Activated T-helper 17 cell treated with anti-CD3 and anti-CD28 coated beads, Interleukin-2, amount 50 U/mL, for 72 hours (primary cell): ENCODE data around the gene TCOF1. TPM values are rescaled to one million over a fixed set of nuclear protein-coding genes. Genes with fewer than 3 reads are reported as not detected.
A peak's percentile ranks its signal among the peaks of the same experiment; 100 is the strongest.

Experiments used
- ATAC-seq: fragments of 150-1000 bp; cut with Tn5 transposase; replicated peaks from 2 replicates; pipeline ENCODE4 v1.10.0; 2021; ENCODE audit warnings: mild to moderate bottlenecking, moderate library complexity
- H3K27ac Mint-ChIP-seq: one replicate; pipeline ENCODE4 v1.8.0; 2022; ENCODE audit warnings: mixed read lengths
- H3K27me3 Mint-ChIP-seq: one replicate; pipeline ENCODE4 v1.8.0; 2022; ENCODE audit warnings: mixed read lengths
- H3K36me3 Mint-ChIP-seq: one replicate; pipeline ENCODE4 v1.8.0; 2022; ENCODE audit warnings: low read depth, mild to moderate bottlenecking, mixed read lengths
- H3K4me1 Mint-ChIP-seq: one replicate; pipeline ENCODE4 v1.8.0; 2022; ENCODE audit warnings: mixed read lengths
- H3K4me3 Mint-ChIP-seq: one replicate; pipeline ENCODE4 v1.8.0; 2022; ENCODE audit warnings: mild to moderate bottlenecking, mixed read lengths
- H3K9me3 Mint-ChIP-seq: one replicate; pipeline ENCODE4 v1.8.0; 2022; ENCODE audit warnings: mixed read lengths
- total RNA-seq, 2 donors: library from RNA; stranded (reverse); gene quantifications; one replicate each; pipeline ENCODE4 v1.2.3, GENCODE V29; 2022

The TCOF1 gene, protein sequence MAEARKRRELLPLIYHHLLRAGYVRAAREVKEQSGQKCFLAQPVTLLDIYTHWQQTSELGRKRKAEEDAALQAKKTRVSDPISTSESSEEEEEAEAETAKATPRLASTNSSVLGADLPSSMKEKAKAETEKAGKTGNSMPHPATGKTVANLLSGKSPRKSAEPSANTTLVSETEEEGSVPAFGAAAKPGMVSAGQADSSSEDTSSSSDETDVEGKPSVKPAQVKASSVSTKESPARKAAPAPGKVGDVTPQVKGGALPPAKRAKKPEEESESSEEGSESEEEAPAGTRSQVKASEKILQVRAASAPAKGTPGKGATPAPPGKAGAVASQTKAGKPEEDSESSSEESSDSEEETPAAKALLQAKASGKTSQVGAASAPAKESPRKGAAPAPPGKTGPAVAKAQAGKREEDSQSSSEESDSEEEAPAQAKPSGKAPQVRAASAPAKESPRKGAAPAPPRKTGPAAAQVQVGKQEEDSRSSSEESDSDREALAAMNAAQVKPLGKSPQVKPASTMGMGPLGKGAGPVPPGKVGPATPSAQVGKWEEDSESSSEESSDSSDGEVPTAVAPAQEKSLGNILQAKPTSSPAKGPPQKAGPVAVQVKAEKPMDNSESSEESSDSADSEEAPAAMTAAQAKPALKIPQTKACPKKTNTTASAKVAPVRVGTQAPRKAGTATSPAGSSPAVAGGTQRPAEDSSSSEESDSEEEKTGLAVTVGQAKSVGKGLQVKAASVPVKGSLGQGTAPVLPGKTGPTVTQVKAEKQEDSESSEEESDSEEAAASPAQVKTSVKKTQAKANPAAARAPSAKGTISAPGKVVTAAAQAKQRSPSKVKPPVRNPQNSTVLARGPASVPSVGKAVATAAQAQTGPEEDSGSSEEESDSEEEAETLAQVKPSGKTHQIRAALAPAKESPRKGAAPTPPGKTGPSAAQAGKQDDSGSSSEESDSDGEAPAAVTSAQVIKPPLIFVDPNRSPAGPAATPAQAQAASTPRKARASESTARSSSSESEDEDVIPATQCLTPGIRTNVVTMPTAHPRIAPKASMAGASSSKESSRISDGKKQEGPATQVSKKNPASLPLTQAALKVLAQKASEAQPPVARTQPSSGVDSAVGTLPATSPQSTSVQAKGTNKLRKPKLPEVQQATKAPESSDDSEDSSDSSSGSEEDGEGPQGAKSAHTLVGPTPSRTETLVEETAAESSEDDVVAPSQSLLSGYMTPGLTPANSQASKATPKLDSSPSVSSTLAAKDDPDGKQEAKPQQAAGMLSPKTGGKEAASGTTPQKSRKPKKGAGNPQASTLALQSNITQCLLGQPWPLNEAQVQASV (N-terminal part only)
- total RNA-seq, result 100 to 1,000 TPM in 1 of 2 donors, 10 to 100 TPM in 1; 55.3 to 117 TPM

DNA sequence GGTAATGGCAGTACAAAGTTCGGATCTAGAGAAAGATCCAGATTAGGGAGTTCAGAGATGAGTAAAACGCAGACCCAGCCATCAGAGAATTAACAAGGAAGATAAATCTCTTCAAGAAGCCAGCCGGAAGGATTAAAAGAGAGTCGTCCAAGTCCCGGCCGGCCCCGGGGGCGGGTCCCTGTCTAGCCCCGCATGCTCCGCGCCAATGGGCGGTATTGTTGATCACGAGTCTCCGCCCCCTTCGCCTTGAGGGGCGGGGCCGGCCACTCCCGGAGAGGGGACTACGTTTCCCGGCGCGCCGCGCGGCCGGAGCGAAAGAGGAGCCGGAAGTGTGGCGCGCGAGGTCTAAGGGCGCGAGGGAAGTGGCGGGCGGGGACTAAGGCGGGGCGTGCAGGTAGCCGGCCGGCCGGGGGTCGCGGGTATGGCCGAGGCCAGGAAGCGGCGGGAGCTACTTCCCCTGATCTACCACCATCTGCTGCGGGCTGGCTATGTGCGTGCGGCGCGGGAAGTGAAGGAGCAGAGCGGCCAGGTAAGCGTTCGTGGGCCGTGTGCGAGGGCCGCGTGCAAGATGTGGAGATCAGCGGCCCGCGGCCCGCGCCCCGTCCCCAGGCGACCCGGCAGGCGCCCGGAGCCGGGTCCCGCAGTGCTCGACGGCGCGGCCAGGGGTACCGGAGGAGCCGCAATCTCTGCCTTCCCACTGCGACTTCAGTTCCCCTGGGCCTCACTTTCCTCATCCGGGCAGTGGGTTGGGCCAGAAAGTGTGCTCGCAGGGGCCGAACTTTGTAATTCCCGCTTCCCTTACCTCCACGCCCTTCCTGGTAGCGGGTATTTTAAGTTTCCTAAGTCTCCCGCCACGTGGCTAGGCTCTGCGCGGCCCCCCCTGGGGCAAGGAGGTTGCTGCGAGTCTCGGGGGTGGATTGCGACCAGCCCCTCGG lies at the start of gene TCOF1:
Gene TCOF1, plus strand, starts transcription at position 372 of the 935 bp plus-strand sequence. Its CDS starts 50 bp downstream, at position 422.
- peaks cover 40% of the 10 kb centered on the region for H3K36me3 Mint-ChIP-seq

DNA sequence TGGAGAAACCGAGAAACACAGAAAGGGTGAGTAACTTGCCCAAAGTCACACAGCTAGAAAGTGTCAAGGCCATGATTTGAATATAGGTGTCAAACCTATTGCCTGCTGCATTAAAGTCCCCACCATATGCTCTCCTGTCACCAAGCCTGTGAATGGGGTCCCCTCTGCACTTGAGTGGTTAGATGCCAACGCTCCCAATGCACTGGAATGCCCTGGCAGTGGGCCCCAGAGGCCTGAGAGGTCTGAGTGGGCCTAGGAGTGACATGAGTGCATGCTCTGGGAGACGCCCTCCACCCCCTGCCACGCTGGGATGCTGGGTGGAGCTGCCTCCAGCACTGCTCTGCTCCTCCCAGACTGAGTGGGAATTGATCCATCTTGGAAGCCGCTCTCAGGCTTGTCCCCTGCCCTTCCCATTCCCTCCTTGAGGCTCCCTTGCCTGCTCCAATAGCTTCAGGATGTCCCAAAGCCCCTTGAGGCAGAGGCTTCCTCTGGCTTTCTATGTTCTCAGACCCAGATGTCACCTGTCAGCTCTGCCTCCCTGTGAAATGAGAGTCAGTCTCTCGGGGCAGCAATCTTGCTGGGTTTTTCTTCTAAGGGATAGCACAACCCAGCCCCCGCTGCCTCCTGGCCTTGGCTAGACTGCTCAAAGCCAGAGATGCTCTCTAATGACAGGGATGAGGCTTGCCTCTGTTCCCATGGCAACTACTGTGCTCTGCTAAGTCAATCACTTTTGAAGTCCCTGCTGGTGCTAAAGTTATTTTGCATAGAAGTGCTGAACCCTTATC lies 48.2 kb upstream of the TCOF1 start:
- Mint-ChIP-seq H3K4me3 (no peak overlapping the region), H3K9me3 (no peaks in the 10 kb centered on the region), H3K4me1 (no peaks in the 10 kb centered on the region), H3K27ac (no peak overlapping the region), H3K36me3 (no peaks in the 10 kb centered on the region), H3K27me3 (no peaks in the 10 kb centered on the region)
- ATAC-seq, result no peak

More for the DNA sequence above, at the start of gene TCOF1:
- Mint-ChIP-seq H3K4me3 (peak within 1 kb of the TSS; percentile 86), H3K27me3 (no peaks in the 10 kb centered on the region), H3K9me3 (no peaks in the 10 kb centered on the region), H3K4me1 (peaks cover 26% of the 10 kb centered on the region), H3K27ac (peak within 1 kb of the TSS; percentile 82)
- peak; percentile 99 for ATAC-seq

DNA sequence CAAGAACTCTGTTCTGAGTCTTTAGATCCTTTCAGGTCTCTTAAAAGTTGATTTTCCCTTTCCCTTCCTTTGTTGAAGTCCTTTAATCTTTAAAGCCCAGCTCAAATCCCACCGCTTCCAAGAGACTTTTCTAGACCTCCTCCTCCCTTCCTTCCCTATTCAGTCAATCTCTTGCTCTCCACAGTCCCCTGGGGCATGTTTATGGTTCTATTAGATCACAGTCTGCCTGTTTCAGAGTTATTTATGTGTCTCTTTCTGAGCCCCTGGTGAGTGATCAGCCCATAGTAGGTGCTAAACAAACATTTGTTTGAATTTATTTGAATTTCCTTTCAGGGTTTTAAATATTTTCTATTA lies 47.6 kb upstream of the TCOF1 start:
- H3K4me3 Mint-ChIP-seq, result no peak overlapping the region
- ATAC-seq, result no peak
- H3K27me3 Mint-ChIP-seq, result no peaks in the 10 kb centered on the region
- H3K9me3 Mint-ChIP-seq, result no peaks in the 10 kb centered on the region
- no peaks in the 10 kb centered on the region for H3K36me3 Mint-ChIP-seq
- no peak overlapping the region for H3K27ac Mint-ChIP-seq
- H3K4me1 Mint-ChIP-seq, result no peaks in the 10 kb centered on the region

DNA sequence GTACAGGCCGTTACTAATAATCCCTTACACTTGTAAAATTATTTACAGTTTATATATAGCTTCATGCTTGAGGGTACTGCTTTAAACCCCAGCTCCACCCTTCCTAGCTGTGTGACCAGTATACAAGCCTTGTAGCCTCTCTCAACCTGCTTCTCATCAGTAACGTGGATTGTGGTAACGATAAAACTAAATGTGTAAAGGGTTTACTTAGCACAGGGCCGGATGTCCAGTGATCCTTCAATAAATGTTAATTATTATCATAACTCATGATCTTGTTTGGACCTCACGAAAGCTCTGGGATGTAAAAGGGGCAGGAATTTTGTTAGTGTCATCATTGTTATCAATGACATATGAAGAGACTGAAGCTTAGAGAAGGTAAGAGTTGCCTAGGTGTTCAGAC lies 47.3 kb upstream of the TCOF1 start:
- H3K27ac Mint-ChIP-seq, result no peak overlapping the region
- no peak overlapping the region for H3K4me3 Mint-ChIP-seq
- no peaks in the 10 kb centered on the region for H3K4me1 Mint-ChIP-seq
- H3K9me3 Mint-ChIP-seq, result no peaks in the 10 kb centered on the region
- no peaks in the 10 kb centered on the region for H3K36me3 Mint-ChIP-seq
- ATAC-seq, result no peak
- no peaks in the 10 kb centered on the region for H3K27me3 Mint-ChIP-seq

DNA sequence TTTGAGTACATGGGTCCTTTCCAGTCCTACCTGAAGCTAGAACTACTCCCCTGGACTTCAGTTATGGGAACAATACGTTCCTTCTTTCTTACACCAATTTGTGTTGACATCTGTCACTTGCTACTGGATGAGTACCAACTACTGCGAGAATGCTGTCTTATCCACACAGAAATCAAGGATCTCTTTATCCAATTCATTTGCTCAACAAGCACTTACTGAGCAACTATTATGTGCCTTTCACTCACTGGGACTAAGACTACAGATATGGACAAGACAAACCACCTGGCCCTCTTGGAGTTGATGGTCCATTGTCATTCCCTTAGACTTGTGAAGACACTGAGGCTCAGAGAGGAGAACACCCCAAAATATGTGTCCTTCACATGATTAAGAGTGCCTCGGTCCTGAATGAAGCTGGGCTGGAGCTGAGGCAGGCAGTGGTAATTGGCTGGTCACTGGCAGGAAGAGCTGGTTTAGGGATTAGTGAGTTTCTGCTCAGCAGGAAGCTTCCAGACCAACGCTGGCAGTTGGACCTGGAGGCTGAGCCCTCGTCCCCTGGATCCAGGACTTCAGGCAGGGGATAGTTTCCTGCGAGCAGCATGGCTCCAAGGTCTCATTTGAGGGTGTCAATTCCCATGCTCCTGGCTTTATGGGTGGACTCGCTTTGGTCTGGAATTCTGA lies 46.3 kb upstream of the TCOF1 start:
- no peak overlapping the region for H3K4me3 Mint-ChIP-seq
- H3K36me3 Mint-ChIP-seq, result no peaks in the 10 kb centered on the region
- no peaks in the 10 kb centered on the region for H3K27me3 Mint-ChIP-seq
- no peak for ATAC-seq
- H3K9me3 Mint-ChIP-seq, result no peaks in the 10 kb centered on the region
- no peak overlapping the region for H3K27ac Mint-ChIP-seq
- no peaks in the 10 kb centered on the region for H3K4me1 Mint-ChIP-seq

DNA sequence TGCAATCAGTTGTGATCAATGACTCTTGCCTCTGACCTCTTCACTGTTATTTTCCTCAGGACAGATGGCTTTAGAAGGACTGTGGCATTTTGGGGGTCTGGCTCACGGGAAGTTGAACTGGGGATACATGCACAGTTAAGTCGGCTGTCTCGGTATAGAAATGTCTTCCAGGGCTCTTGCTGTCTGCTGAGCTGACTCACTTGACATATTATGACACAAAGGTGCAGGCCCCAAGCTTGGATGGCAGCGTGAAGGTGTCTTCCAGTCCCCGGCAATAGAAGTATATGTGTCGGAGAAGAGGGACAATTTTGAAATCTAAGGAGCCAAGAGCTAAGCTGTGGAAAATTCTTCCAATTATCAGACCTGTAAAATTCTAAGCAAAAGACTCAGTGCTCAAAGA lies 45.0 kb upstream of the TCOF1 start:
- Mint-ChIP-seq H3K27ac (no peak overlapping the region), H3K36me3 (no peaks in the 10 kb centered on the region), H3K4me3 (no peak overlapping the region), H3K4me1 (no peaks in the 10 kb centered on the region), H3K27me3 (no peaks in the 10 kb centered on the region), H3K9me3 (no peaks in the 10 kb centered on the region)
- ATAC-seq, result no peak

DNA sequence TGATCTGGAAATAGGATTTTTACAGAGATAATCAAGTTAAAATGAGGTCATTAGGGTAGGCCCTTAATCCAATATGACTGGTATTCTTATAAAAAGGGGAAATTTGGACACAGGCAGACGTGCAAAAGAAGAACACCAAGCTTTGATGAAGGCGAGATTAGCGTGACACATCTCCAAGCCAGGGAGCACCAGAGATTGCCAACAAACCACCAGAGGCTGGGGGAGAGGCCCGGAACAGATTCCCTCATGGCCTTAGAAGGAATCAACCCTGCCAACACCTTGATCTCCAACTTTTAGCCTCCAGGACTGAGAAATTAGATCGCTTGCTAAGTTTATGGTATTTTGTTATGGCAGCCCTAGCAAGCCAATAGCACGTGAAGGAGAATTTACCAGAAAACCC lies 44.0 kb upstream of the TCOF1 start:
- Mint-ChIP-seq H3K9me3 (no peaks in the 10 kb centered on the region), H3K27me3 (peaks cover 3% of the 10 kb centered on the region), H3K4me3 (no peak overlapping the region), H3K36me3 (no peaks in the 10 kb centered on the region), H3K27ac (no peak overlapping the region), H3K4me1 (no peaks in the 10 kb centered on the region)
- no peak for ATAC-seq

DNA sequence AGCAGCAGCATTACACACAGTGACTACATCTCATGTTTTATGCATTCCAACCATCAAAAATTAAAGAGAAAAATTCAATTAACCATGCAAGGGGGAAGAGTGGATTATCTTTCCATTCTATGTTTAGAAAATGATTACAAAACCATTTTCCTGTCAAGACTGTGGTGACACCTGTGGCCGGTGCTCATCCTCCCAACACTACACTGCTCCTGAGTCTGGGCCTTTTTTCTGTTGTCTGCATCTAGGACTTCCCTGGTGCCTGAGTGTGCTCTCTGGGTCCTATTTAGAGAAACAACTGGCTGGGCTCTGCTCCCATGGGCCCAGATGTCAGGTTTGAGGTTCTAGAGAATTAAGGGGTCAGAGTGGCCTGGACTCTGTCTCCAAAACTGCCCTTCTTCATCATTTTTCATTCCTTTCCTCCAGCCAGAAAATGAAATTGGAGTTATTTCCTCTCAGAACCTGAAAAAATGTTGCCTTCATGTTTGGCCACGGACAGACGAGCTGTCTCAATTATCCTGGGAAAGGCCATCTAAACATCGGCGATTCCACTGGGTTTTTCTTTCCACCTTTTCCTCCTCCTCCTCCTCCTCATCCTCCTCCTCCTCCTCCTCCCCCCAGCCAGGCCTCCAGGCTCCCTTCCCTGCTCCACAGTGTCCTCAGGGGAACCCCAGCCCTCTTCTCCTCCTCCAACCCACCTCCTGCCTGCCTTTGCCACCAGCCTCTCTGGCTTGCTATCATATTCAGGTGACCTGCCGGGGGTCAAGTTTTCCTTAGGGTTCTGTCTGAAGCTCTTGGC lies 43.4 kb upstream of the TCOF1 start:
- Mint-ChIP-seq H3K4me1 (no peaks in the 10 kb centered on the region), H3K27ac (no peak overlapping the region), H3K27me3 (peaks cover 5% of the 10 kb centered on the region), H3K4me3 (no peak overlapping the region), H3K9me3 (no peaks in the 10 kb centered on the region), H3K36me3 (no peaks in the 10 kb centered on the region)
- no peak for ATAC-seq

DNA sequence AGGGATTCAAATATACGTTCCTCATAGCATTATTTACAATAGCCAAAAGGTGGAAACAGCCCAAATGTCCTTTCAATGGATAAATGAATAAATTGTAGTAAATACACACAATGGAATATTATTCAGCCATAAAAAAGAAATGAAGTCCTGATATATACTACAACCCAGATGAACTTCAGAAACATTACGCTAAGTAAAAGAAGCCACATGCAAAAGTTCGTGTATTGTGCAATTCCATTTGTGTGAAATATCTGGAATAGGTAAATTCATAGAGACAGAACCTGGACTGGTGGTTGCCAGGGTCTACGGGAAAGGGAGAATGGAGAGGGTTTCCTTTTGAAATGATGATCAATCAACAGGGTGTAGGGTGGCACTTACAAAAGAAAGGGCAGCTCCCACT lies 42.3 kb upstream of the TCOF1 start:
- Mint-ChIP-seq H3K9me3 (no peaks in the 10 kb centered on the region), H3K27ac (no peak overlapping the region), H3K4me3 (no peak overlapping the region), H3K36me3 (no peaks in the 10 kb centered on the region), H3K4me1 (no peaks in the 10 kb centered on the region), H3K27me3 (peaks cover 5% of the 10 kb centered on the region)
- no peak for ATAC-seq

DNA sequence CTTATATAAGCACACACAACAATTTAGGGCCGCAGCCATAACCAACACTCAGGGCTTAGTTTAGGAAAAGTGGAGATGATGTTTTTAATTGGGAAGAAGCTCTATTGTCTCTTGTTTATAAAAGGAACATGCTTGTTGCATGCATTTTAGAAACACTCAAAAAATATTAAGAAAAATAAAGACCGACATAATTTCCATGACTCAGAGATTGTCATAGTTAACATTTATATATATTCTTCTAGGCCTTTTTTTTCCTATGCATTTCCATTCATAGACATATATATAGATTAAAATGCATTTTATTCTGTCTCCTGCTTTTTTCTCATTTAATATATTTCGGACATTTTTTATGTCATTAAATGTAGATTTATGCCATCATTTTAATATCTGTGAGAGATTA lies 41.2 kb upstream of the TCOF1 start:
- Mint-ChIP-seq H3K27me3 (peaks cover 5% of the 10 kb centered on the region), H3K9me3 (no peaks in the 10 kb centered on the region), H3K4me1 (no peaks in the 10 kb centered on the region), H3K27ac (no peak overlapping the region), H3K36me3 (no peaks in the 10 kb centered on the region), H3K4me3 (no peak overlapping the region)
- ATAC-seq, result no peak

DNA sequence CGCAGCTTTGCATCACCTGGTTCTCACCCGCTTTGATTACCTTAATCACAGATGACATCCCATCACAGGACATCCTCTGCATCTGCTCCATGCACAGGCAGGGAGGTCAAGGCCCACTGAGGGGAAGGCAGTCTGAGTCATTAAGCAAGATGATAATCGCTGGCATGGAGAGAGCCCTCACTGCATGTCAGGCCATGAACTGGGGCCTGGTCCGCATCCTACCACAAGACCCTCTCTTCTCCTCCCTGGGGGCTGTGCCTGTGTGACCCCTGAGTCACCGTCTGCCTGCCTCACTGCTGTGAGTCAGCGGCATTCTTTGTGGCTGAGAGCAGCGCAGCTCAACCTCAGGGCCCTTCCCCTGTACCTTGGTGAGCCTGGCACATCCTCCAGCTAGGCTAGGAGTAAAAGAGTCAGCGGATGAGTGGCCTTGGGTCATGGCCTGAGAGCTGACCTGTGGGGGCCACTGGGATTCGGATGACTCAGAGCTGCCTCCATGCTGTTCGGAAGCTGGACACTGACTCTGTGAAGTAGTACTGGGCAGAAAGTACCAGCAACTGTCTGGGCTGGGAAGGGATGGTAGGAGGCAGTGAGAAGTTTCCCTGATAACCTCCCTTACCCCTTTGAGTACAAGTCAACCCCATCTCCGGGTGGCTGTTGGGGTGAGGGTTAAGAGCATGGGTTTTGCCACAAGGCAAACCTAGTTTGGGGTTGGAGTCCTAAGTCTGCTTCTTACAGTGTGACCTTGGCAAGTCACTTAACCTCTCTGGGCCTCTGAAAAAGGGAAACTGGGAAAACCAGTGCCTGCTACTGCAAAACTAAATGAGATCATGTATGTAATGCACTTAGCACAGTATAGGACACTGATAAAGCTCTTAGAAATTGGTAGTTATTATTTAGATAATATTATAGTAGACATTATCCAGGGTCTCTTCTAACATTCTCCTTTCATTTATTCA lies 40.2 kb upstream of the TCOF1 start:
- ATAC-seq, result peak; percentile 83
- Mint-ChIP-seq H3K36me3 (no peaks in the 10 kb centered on the region), H3K9me3 (no peaks in the 10 kb centered on the region), H3K27me3 (peaks cover 5% of the 10 kb centered on the region), H3K4me3 (no peak overlapping the region), H3K27ac (no peak overlapping the region), H3K4me1 (no peaks in the 10 kb centered on the region)
